ENCODE results near the gene FCHO1. TPM values are rescaled to one million over a fixed set of nuclear protein-coding genes. Genes with fewer than 3 reads are reported as not detected.

The FCHO1 gene
- total RNA-seq, 2 experiments from 2014 or later = 36.9 to 38.5 TPM

- ChIA-PET CTCF (interaction anchor here (0.6 to 1.4 kb wide), 5 partner anchors 25 to 99 kb away, joined by 3 to 4 read pairs (median 3); partner anchors contain the start of gene RPL18A), POLR2A (interaction anchor here (0.5 to 0.8 kb wide), 2 partner anchors 57 to 352 kb away, joined by 4 to 5 read pairs; partner anchors contain the start of gene RPL18A)
These were observed 51.0 kb downstream of the FCHO1 start for GRCh38 chr19:17802137-17802858.

GRCh38 chr19:17803264-17803896 lies 52.1 kb downstream of the FCHO1 start:
- POLR2A ChIA-PET = interaction anchor here (0.6 kb wide), 1 partner anchor 129 kb away, joined by 4 read pairs; no protein-coding TSS in a partner anchor
- CTCF ChIA-PET = interaction anchor here (0.7 to 1.4 kb wide), 4 partner anchors 13 to 622 kb away, joined by 3 to 4 read pairs (median 3); partner anchors contain the start of gene RPL18A

GRCh38 chr19:17805427-17805826 lies 54.1 kb downstream of the FCHO1 start:
- CTCF ChIA-PET = interaction anchor here (0.7 to 1.8 kb wide), 2 partner anchors 11 to 46 kb away, joined by 3 read pairs; partner anchors contain the start of gene B3GNT3
- POLR2A ChIA-PET = no interaction called here

- POLR2A ChIA-PET = interaction anchor here (0.5 kb wide), 1 partner anchor 38 kb away, joined by 3 read pairs; no protein-coding TSS in a partner anchor
- CTCF ChIA-PET = interaction anchor here (0.7 kb wide), 1 partner anchor 11 kb away, joined by 3 read pairs; no protein-coding TSS in a partner anchor
These were observed 55.7 kb downstream of the FCHO1 start for GRCh38 chr19:17806945-17807344.

GRCh38 chr19:17807731-17808316 lies 56.5 kb downstream of the FCHO1 start:
- ChIA-PET POLR2A (interaction anchor here (0.6 kb wide), 2 partner anchors 42 to 202 kb away, joined by 5 to 15 read pairs; no protein-coding TSS in a partner anchor), CTCF (no interaction called here)

- CTCF ChIA-PET = no interaction called here
- POLR2A ChIA-PET = no interaction called here
These were observed 59.8 kb downstream of the FCHO1 start for GRCh38 chr19:17811103-17811502.

- ChIA-PET CTCF (no interaction called here), POLR2A (no interaction called here)
These were observed 60.4 kb downstream of the FCHO1 start for GRCh38 chr19:17811681-17812080.

- ChIA-PET POLR2A (no interaction called here), CTCF (interaction anchor here (0.5 kb wide), 1 partner anchor 13 kb away, joined by 4 read pairs; no protein-coding TSS in a partner anchor)
These were observed 60.8 kb downstream of the FCHO1 start for GRCh38 chr19:17812099-17812498.

- CTCF ChIA-PET = interaction anchor here (0.7 kb wide), 1 partner anchor 117 kb away, joined by 6 read pairs; no protein-coding TSS in a partner anchor
- POLR2A ChIA-PET = no interaction called here
These were observed 66.5 kb downstream of the FCHO1 start for GRCh38 chr19:17817668-17818363.

- ChIA-PET CTCF (no interaction called here), POLR2A (no interaction called here)
These were observed 69.9 kb downstream of the FCHO1 start, which contains the start of gene INSL3 for GRCh38 chr19:17821190-17821589. Gene INSL3, minus strand, starts transcription at chr19:17821519. Its CDS starts 13 bp downstream, at chr19:17821506.

- POLR2A ChIA-PET = no interaction called here
- CTCF ChIA-PET = interaction anchor here (1.4 kb wide), 1 partner anchor 40 kb away, joined by 3 read pairs; no protein-coding TSS in a partner anchor
These were observed 73.1 kb downstream of the FCHO1 start for GRCh38 chr19:17824339-17824738.

- ChIA-PET POLR2A (interaction anchor here (0.6 kb wide), 1 partner anchor 355 kb away, joined by 5 read pairs; no protein-coding TSS in a partner anchor), CTCF (no interaction called here)
These were observed 75.3 kb downstream of the FCHO1 start for GRCh38 chr19:17826508-17827056.

- CTCF ChIA-PET = interaction anchor here (1.2 kb wide), 1 partner anchor 21 kb away, joined by 3 read pairs; no protein-coding TSS in a partner anchor
- POLR2A ChIA-PET = interaction anchor here (0.8 kb wide), 1 partner anchor 18 kb away, joined by 5 read pairs; the partner anchor contains the start of gene JAK3
These were observed 78.7 kb downstream of the FCHO1 start for GRCh38 chr19:17829855-17830566.

- POLR2A ChIA-PET = interaction anchor here (0.6 to 1.2 kb wide), 3 partner anchors 8 to 310 kb away, joined by 3 to 5 read pairs (median 3); no protein-coding TSS in a partner anchor
These were observed 79.5 kb downstream of the FCHO1 start for GRCh38 chr19:17830567-17831418.

GRCh38 chr19:17831419-17831888 lies 80.2 kb downstream of the FCHO1 start:
- ChIA-PET CTCF (interaction anchor here (0.9 kb wide), 1 partner anchor 29 kb away, joined by 3 read pairs; no protein-coding TSS in a partner anchor), POLR2A (interaction anchor here (1.1 to 1.2 kb wide), 2 partner anchors 9 to 39 kb away, joined by 3 read pairs; no protein-coding TSS in a partner anchor)

More at GRCh38 chr19:17830567-17831418, 79.5 kb downstream of the FCHO1 start:
- CTCF ChIA-PET = interaction anchor here (0.9 to 1.2 kb wide), 2 partner anchors 20 to 28 kb away, joined by 3 read pairs; no protein-coding TSS in a partner anchor

GRCh38 chr19:17832443-17833208 lies 81.3 kb downstream of the FCHO1 start:
- ChIA-PET POLR2A (interaction anchor here (0.6 to 1.4 kb wide), 2 partner anchors 10 to 29 kb away, joined by 3 to 12 read pairs; no protein-coding TSS in a partner anchor), CTCF (interaction anchor here (0.7 to 1.4 kb wide), 2 partner anchors 27 to 186 kb away, joined by 3 read pairs; partner anchors contain the start of gene RPL18A)

Data from activated CD8-positive, alpha-beta memory T cell treated with anti-CD3 and anti-CD28 coated beads for 36 hours (primary cell).